ENCODE measurements around the gene PIM3.
"Not testable (repeated sequence)": the region's sequence is repeated elsewhere in the genome, so short reads cannot be mapped to it uniquely, and the experiment has no call there.

Gene PIM3

DNA sequence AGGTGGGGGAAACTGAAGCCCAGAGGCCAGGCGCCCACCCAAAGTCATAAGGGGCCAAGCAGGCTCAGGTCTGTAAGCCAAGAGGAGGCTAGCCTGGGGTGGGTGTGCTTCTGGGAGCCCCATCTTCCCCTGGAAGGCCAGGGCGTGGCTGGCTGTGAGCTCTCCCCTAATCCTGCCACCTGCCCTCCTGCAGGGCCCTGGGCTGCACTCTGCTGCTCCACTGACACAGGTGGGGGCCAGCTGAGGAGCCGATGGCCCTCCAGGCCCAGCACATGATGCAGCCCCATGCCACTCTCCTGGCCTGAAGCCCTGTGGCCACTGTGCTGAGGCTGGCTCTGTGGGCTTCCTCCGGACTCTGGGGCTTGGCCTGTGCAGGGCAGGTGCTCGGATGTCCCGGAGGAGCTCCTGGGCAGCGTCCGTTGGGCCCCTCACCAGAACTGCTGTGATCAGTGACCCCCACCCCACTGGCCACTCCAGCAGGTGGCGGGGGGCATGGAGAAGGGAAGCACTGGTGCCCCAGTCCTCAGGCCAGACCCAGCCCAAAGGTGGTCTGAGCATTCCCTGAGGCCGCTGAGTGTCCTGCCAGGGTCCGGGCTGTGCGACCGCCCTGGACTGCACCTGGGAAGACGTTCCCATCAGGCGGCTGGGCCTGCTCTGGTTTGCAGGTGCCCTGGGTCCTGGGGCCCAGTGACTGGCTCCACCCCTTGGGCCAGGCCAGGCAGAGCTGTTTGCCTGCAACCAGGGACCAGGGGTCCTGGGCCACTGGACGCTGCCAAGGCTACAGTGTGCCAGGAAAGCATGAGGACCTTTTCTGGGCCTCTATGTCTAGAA is 8.5 kb downstream of the PIM3 start:
- DNase-seq, result no peak

DNA sequence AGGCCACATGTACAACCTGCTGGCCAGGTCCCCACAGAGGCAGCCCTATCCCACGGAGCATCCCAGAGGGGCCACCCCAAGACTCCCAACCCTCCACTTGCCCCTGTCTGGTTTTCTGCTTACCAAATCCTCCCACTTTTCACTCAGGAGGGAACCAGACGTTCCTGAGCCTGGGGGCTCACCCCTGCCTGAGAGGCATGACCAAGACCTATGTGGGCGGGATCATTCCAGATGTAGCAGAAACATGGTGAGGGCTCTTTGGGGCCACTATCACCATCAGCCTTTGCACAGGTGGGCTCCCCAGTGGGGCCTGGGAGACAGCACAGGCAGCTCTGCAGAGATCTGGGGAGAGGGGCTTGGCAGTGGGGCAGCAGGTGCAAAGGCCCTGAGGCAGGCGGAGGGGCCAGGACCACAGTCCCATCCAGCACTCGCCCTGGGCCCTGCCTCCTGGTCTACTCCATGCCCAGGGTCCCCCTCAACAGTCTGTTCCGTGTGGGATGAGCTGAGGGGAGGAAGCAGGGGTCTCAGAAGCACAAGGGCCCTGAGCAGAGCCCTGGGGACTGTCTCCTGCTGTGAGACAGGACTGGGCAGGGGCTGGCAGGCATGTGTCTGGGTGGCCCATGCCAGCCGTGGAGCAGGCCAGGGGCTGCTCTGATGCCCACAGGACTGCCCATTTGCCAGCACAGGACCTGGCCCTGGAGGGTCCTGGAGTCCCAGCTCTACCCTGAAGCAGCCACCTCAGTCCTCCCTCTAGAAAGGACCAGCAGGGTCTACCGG is 9.4 kb downstream of the PIM3 start:
- no peak for DNase-seq

DNA sequence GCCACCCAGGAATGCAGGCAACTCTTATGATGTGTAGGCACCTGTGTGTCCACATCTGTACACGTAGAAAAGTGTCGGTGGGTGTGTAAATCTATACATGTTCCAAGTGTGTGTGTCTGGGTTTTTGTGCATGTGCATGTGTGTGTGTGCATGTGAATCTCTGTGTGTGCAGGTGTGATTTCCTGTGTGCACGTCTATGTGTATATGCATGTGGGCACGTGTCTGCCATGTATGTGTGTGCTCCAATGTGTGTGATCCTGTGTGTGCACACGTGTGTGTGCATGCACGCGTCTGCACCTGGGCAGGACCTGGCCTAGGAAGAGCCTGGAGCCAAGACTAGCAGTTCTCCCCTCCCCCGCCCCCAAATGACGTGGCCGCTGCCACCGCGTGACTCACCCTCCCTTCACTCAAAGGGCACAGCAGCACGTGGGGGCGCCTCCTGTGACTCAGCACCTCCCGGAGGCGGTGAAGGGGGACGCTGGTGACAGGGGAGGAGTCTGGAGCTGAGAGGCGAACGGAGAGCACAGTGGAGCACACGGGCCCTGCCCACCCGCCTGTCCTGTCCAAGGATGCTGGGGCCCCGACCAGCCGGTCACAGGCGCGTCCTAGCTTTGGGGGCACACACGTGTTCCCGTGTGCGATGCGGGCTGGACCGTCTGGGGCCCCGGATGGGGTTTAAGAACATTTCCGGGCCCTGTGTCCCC is 10.1 kb downstream of the PIM3 start:
- DNase-seq, result peak; percentile 79

DNA sequence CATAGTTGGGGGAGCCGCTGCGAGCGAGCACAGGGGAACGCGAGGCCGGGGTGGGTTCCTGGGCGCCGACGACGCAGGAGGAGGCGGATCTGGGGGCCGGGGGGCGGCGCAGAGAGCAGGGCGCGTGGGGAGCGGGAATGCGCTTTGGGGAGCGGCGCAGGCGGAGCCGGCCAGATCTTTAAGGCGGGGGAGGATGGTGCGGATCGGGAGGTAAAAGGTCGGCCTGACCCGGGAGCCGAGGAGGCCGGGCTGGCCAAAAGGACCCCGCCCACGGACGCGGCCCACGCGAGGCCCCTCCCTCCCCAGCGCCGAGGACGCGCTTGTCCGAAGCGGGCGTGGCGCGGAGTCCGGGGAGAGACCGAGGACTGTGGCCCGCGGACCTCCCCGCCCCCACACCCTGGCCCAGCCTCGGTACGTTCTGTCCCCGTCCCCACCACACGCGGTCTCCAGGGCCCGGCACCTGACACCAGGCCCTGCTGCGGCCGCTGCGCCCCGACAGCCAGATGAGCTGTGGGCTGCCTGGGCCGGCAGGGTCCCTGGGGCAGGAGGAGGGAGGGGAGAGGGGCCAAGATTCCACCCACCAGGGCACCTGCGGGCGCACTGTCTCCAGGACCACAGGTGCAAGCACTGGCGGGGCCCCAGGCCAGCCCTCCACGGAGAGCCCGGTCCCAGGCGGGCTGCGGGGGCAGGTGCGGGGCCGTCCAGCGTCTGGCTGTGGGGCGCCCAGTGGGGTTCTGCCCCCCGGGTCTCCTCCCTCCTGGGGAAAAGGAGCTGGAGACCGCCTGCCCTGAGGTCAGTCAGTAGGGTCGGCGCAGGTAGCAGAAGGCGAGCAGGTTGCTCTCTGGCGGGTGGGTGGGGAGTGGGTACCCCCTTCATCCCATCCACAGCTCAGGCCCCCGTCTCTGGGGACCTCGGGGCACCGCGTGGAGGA is 10.9 kb downstream of the PIM3 start:
- no peak for DNase-seq

DNA sequence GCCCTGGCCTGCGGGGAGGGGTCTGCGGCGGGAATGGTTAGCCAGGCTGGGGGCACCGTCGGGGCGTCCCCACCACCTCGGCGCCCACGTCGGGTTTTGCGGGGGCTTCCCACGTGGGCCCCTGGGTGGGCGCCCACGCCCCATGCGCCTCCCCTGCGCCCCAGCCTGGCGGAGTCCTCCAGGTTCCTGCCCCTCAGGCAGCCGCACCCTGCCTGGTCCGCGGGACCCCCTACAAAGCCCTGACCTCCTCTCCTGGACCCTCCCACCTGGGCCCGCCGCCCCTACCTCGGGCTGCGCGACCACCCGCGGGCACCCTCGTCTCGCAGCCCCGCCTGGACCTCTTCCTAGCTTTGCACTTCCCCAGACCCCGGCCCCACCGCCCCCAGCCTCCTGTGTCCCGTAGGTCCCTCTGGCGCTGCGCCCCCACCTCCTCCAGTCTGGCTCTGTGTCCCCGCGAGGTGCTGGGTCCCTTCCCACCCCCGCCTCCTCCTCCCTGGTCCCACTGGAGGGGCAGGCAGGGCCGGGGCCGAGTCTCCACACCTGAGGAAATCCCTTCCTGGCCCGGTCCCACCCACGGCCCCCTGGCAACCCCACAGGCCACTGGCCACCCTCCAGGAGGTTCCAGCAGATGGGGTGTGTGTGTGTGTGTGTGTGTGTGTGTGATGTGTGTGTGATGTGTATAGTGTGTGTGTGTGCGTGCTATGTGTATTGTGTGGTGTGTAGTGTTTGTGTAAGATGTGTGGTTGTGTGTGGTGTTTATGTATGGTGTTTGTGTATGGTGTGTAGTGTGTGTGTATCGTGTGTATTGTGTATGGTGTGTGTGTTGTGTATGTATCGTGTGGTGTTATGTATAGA is 11.8 kb downstream of the PIM3 start:
- no peak for DNase-seq

DNA sequence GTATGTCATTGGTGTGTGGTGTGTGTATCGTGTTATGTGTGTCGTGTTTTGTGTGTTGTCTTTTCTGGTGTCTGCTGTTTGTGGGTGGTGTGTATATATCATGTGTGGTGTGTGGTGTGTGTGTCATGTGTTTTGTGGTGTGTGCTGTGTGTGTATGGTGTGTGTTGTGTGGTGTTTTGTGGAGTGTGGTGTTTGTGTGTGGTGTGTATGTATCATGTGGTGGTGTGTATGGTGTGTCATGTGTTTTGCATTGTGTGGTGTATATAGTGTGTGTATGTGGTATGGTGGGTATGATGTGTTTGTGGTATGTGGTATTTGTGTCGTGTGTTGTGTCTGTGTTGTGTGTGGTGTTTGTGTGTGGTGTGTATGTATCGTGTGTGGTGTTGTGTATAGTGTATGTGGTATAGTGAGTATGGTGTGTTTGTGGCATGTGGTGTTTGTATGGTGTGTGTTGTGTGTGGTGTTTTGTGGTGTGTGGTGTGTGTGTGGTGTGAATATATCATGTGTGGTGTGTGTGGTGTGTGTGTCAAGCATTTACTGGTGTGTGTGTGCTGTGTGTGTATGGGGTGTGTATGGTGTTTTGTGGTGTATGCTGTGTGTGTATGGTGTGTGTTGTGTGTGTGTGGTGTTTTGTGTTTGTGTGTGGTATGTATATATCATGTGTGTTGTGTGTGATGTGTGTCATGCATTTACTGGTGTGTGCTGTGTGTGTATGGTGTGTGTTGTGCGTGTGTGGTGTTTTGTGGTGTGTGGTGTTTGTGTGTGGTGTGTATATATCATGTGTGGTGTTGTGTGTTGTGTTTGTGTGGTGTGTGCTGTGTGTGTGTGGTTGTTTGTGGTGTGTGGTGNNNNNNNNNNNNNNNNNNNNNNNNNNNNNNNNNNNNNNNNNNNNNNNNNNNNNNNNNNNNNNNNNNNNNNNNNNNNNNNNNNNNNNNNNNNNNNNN is 12.7 kb downstream of the PIM3 start:
- no peak for DNase-seq

DNA sequence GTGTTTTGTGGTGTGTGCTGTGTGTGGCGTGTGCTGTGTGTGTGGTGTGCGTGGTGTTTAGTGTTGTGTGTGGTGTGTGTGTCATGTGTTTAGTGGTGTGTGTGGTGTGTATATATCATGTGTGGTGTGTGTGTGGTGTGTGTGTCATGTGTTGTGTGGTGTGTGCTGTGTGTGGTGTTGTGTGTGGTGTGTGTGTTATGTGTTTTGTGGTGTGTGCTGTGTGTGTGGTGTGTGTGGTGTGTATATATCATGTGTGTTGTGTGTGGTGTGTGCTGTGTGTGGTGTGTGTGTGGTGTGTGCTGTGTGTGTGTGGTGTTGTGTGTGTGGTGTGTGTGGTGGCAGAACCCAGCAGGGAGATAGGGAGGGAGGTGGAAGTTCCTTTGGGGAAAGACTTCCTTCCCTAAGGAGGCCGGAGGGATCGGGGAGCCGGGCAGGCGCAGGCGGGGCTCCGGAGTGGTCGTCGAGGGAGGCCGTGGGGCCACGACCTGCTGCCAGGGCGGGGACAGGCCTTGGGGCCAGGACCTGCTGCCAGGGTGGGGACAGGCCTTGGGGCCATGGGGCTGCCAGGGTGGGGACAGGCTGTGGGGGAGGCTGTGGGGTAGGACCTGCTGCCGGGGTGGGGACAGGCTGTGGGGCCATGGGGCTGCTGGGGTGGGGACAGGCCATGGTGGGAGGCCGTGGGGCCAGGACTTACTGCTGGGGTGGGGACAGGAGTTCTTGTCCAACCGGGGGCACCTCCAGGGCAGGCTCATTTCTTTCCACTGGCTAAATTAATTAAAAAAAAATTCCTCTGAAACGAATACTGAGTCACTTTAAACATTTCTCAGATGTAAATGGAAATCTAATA is 15.2 kb downstream of the PIM3 start:
- no peak for DNase-seq

DNA sequence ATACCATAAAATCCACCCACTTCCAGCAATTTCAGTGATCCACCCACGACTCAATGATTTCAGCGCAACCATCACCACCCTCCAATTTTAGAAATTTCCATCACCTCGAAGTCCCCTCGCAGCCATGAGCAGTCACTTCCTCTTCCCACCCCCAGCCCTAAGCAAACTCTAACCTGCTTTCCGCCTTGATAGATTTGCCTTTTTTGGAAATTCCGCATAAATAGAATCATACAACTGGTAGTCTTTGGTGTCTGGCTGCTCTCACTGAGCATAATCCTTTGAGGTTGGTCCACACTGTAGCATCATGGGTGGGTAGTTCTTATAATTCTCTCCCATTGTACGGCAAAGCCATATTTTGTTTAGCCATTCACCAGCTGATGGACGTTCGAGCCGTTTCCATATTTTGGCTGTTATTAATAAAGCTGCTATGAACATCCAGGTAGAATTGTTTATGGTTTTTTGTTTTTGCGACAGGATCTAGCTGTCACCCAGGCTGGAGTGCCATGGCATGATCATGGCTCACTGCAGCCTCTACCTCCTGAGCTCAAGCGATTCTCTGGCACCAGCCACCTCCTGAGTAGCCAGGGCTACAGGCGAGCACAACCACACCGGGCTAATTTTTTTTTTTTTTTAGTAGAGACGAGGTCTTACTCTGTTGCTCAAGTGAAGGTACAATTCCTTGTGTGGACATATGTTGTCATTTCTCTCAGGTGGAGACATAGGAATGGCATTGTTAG is 16.0 kb downstream of the PIM3 start:
- DNase-seq, result no peak

DNA sequence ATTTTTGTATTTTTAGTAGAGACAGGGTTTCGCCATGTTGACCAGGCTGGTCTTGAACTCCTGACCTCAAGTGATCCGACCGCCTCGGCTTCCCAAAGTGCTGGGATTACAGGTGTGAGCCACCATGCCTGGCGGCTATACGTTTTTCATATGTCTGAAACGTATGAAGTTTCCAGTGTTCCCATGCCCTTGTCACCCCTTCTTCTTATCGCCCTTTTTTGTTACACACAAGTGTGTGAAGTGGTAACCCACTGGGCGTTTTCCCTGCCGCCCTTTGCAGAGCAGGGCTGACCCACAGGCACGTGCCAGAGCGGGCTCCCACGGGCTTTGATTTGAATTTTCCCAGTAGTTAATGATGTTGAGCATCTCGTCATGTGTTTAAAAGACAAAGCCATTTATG is 17.0 kb downstream of the PIM3 start:
- DNase-seq, result no peak

DNA sequence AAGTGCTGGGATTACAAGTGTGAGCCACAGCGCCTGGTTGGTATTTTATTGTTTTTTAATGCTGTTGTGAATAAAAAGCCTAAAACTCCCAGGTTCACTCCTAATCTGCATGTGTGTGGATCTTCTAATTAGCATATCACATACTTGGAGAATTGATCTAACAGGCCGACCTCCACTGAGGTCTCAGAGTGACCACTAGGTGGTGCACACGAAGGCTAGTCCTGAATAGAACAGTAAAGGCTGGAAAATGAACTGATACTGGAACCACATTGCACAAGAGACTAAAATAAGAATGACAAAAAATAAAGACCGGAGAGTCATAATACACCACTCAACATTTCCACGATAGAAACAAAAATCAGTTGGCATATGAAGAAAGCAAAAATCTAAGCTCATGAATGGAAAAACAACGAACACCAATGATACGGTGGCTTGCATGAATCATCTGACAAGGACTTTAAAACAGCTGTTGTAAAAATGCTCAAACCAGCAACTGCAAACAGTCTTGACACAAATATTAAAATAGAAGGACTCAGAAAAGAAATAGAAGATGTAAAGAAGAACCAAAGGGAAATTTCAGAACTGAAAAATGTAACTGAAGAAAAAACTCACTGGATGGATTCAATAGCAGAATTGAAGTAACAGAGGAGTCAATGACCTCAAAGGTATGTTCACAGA is 19.2 kb downstream of the PIM3 start:
- DNase-seq, result peak; percentile 14

DNA sequence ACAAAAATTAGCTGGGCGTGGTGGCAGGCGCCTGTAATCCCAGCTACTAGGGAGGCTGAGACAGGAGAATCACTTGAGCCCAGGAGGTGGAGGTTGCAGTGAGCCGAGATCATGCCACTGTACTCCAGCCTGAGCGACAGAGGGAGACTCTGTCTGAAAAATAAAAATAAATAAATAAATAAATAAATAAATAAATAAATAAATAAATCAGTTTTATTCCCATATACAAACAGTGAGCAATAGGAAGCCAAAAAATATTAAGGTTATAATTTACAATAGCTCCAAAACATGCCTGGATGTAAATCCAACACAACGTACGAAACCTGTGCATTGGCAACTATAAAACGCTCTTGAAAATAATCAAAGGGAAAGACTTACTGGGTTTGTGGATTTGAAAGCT is 21.2 kb downstream of the PIM3 start:
- not testable (repeated sequence) for DNase-seq

DNA sequence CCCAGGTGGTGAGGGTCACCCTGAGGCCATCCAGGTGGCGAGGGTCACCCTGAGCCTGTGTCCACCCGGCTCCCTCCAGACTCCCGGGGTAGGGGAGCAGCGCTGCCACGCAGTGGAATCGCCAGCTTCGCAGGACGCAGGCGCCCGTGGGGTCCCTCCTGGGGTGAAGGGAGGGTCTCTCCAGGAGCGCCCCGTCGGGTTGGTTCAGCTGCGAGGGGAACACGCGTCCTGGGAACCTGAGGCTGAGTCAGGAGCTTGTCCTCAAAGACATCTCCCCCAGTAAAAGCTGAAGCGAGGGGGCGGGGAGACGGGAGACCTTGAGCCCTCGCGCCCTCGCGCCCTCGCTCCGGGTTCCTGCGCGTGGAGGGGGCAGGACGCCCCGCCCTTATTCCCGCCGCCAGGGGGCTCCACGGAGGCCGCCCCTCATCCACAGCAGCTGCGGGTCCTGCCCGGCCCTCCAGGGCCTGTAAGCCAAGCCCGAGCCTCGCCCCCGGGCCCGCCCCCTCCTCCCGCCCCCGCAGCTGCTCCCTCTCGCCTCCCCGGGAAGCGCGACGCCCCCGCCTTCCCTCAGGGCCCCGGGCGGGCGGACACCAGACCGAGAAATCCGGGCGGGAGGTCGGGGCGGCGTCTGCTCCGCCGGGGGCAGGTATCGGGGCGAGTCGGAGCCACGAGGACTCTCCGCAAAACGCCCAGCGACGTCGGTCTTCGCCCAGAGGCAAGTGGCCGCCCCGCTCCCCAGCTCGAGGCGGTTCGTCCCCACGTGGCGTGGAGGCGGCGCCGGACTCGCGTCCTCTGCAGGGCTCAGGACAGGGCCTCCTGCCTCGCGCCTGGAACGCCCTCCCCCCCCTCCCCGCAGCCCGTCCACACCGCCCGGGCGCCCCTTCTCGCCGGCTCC is 22.8 kb downstream of the PIM3 start:
- no peak for DNase-seq

DNA sequence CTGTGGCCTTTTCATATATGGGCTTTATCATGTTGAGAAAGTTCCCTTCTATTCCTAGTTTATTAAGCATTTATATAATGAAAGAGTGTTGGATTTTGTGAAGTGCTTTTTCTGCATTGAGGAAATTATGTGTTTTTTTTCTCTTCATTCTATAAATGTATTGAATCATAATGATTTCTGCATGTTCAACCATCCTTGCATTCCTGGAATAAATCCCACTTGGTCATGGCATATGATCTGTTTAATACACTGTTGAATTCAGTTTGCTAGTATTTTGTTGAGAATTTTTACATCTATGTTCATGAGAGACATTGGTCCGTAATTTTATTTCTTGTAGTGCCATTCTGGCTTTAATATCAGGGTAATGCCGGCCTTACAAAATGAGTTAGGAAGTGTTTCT is 25.8 kb downstream of the PIM3 start:
- DNase-seq, result no peak

DNA sequence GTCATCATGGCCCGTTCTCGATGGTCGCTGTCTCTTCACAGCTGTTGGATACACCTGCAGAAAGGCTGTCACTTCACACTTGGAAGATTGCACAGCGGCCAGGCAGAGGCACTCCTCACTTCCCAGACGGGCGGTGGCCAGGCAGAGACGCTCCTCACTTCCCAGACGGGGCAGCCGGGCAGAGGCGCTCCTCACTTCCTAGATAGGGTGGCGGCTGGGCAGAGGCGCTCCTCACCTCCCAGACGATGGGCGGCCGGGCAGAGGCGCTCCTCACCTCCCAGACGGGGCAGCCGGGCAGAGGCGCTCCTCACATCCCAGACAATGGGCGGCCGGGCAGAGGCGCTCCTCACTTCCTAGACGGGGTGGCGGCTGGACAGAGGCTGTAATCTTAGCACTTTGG is 29.3 kb downstream of the PIM3 start:
- not testable (repeated sequence) for DNase-seq

DNA sequence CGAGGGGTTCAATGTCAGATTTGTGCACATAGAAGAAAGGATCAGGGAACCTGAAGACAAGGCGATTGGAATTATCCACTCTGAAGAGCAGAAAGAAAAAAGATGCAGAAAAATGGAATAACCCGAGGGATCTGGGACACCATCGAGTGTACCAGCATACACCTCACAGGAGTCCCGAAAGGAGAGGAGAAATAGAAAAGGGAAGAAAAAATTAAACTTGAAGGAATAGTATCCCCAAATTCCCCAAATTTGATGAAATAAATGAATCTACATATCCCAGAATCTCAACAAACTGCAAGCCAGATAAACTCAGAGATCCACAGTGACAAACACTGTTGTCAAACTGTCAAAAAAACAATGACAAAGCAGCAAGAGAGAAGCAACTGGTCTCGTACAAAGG is 30.6 kb downstream of the PIM3 start:
- no peak for DNase-seq

DNA sequence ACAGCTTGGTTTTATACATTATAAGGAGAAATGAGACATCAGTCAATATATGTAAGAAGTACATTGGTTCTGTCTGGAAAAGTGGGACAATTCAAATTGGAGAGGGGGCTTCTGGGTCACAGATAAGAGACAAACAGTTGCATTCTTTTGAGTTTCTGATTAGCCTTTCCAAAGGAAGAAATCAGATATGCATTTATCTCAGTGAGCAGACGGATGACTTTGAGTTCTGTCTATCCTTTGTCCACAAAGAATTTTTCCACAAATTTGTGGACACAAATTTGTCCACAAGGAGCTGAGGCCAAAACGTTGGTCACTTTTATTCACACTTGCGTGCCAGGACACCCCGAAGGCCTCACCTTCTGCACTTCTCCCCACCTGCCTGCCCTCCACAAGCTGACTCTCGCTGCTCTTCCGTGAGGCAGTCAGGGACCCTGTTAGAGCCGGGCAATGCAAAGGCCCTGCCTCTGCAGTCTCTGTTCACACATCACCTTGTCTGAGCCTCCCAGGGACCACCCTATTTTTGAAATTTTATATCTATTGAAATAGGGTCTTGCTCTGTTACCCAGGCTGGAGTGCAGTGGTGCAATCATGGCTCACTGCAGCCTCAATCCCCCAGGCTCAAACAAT is 31.4 kb downstream of the PIM3 start:
- no peak for DNase-seq

All from NCI-H1694 treated with DMSO at 0.1 percent for 48 hours (cell line).